Stimulated activated CD4-positive, alpha-beta T cell treated with anti-CD3 and anti-CD28 coated beads, Interleukin-15, amount 100 ng/mL, for 1 hour (primary cell): Measurements from ENCODE around the gene CHAMP1.

ENCODE experiments used
- DNase-seq, 2 donors: peaks; one replicate each; pipeline ENCODE4 v3.0.0-alpha.2; 2020; ENCODE audit warnings: low read depth in 1 of 2, low spot score in 1 of 2

Gene CHAMP1, protein sequence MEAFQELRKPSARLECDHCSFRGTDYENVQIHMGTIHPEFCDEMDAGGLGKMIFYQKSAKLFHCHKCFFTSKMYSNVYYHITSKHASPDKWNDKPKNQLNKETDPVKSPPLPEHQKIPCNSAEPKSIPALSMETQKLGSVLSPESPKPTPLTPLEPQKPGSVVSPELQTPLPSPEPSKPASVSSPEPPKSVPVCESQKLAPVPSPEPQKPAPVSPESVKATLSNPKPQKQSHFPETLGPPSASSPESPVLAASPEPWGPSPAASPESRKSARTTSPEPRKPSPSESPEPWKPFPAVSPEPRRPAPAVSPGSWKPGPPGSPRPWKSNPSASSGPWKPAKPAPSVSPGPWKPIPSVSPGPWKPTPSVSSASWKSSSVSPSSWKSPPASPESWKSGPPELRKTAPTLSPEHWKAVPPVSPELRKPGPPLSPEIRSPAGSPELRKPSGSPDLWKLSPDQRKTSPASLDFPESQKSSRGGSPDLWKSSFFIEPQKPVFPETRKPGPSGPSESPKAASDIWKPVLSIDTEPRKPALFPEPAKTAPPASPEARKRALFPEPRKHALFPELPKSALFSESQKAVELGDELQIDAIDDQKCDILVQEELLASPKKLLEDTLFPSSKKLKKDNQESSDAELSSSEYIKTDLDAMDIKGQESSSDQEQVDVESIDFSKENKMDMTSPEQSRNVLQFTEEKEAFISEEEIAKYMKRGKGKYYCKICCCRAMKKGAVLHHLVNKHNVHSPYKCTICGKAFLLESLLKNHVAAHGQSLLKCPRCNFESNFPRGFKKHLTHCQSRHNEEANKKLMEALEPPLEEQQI

DNA sequence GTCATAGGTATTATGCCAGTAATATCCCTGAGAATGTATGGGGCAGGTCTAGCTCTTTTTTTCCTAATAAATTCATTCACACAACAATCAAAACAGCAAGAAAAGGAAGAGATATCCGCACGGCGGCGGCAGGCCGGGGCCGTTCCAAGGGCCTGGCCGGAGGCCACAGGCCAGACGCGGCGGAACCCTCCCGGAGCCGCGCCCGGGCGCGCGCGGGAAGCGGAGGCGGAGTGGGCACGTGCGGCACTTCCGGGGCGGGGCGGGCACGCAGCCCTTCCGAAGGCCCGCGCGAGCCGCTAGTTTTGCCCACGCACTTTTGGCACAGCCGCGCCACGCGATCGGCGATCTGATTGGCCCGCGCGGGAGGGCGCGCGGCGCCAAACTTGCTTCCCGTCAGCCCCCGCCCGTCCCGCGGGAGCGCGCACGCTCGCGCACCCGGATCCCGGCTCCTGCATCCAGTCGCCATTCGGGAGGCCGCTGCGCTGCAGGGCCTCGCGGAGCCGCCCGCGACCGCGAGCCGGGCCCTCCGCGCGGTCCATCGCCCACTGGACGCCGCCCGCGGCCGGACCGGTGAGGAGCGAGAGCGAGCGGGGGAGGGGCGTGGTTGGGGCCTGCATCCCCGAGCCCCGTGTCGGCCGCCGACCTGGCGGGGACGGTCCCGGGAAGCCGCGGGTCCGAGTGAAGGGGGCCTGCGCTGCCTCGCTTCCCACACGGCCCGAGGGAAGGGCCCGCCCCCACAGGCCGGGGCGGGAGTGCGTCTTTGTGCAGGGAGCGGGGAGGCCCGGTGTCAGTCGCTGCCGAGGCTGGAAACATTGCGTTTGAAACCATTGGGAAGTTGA lies at the start of gene CHAMP1:
CHAMP1 (plus strand) TSS at position 430 of the 839 bp plus-strand sequence. CDS start 9,340 bp downstream, outside the sequence.
- peak; percentile 79 to 90 for DNase-seq

GRCh38 chr13:114264886-114265611 lies 49.3 kb upstream of the CHAMP1 start:
- no peak for DNase-seq

DNA sequence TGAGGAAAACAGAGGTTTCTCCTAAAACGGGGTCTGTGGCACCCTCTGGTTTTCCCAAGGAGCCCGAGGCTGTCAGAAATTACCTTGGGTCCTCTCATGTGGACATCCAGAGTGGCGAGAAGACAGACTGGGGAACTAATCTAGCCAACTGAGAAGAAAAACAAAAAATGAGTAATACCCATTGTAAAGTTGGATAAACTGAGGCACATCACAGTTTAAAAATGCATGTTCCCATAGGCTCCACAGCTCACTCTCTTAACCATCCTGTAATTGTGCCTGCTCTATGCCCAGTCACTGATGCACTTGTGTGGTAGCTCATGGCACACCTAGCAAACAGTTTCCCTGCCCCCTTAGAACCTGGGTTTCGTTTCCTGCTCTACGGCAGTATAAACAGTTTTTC lies 48.1 kb upstream of the CHAMP1 start:
- DNase-seq = no peak

- no peak for DNase-seq
Observed at GRCh38 chr13:114268344-114269280, 45.7 kb upstream of the CHAMP1 start.

GRCh38 chr13:114269281-114269770 lies 45.0 kb upstream of the CHAMP1 start:
- DNase-seq = no peak

- DNase-seq = no peak
Observed at GRCh38 chr13:114272977-114273376, 41.3 kb upstream of the CHAMP1 start.

DNA sequence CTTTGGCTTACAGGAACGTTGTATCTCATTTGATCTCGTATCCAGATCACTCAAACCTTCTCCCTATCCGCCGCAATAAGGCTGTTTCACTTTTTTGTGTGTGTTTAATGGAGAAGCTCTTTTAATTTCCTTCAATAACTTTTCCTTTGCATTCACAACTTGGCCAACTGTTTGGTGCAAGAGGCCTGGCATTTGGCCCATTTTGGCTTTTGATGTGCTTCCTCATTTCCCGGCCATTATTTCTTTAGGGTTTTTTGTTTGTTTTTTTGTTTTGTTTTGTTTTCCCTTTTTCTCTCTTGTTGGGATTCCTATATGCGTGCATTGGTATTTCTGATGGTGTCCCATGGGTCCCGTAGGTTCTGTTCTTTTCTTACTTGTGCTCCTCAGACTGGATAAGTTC lies 39.0 kb upstream of the CHAMP1 start:
- no peak for DNase-seq

DNA sequence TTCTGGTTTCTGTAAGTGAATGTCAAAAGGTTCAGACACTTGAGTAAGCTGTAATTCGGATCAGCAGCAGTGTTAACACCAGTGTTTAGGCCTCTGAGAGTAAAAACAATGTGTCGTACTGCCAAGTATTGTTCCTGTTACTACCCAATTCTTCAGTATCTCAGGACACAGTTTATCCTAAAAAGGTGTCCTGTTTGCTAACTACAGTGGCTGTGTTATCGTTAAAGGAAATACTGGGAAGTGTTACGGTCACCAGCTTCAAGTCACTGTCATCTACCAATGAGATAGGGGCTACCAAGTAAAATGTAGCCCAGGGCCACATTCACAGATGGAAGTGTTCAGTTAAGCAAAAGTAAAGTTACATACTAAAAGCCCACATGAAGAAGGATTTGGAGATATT lies 35.2 kb upstream of the CHAMP1 start:
- no peak for DNase-seq

DNA sequence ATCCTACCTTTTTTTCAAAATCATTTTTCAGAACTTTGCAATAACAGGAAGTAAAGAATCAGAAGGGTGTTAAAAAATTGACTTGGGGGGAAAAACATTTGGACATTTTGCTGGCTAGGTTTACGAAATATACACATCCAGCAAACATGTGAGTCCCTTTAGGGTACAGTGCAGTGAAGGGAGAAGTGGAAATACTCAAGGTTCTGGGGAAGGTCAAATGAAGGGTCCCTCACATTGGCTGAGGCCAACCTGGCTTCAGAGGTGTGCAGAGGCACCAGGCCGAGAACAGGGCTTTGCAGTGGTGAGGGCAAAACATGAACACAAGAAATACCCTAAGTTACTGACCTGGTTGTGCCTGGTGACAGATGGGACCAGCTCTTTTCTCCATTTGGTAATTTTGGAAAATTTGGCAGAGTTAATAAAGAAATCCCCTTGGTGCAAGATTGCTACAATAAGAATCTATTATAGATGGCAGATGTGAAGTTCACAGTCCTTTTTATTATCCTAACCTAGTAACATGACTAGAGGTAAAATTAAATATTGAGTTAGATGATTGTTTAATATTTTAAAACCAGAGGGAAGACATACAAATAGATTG lies 34.4 kb upstream of the CHAMP1 start:
- DNase-seq = no peak

DNA sequence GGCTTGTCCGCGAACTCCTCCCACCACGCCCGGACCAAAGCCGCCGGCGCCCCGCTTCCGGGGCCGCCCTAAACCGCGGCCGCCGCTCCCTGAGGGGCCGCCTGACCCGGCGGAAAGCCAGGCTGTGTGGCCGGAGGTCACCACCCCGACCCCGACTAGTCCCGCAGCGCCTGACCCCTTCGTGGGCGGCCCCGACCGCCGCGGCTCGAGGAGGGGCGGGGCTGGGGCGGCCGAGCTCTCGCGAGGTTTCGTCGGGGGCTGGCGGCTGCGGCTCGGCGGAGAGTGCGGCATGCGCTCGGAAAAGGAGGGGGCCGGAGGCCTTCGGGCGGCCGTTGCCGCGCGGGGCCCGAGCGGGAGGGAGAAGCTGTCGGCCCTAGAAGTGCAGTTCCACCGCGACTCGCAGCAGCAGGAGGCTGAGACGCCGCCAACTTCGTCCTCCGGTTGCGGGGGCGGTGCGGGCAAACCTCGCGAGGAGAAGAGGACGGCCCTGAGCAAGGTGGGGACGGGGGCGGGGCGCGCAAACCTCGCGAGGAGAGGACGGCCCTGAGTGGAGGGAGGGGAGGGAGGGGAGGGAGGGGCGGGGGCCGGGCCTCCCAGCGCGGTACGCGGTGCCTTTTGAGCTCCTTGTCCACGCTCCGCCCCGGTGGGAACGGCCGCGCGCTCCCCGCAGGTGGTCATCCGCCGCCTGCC lies 32.8 kb upstream of the CHAMP1 start, which contains the start of gene UPF3A:
UPF3A (plus strand) TSS at position 251 of the 690 bp plus-strand sequence; CDS start at position 290, 39 bp downstream.
- peak; percentile 77 to 80 for DNase-seq

- DNase-seq = peak in 1 of 2 donors; percentile 7
Observed at GRCh38 chr13:114282041-114282670, 32.1 kb upstream of the CHAMP1 start.

- DNase-seq = no peak
Observed at GRCh38 chr13:114283576-114283975, 30.7 kb upstream of the CHAMP1 start.

DNA sequence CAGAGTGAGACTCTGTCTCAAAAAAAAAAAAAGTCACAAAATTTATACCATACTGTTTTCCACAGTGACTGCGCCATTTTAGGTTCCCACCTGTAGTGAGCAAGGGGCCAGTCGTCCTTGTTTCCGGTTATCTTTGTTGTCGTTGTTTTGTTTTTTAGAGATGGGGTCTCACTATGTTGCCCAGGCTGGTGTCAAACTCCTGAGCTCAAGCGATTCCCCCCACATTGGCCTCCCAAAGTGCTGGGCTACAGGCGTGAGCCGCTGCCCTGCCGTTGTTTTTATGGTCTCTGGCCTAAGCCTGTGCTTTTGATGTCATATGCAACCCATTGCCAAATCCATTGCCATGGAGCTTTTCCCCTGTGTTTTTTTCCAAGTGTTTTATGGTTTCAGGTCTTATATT lies 29.6 kb upstream of the CHAMP1 start:
- no peak for DNase-seq

DNA sequence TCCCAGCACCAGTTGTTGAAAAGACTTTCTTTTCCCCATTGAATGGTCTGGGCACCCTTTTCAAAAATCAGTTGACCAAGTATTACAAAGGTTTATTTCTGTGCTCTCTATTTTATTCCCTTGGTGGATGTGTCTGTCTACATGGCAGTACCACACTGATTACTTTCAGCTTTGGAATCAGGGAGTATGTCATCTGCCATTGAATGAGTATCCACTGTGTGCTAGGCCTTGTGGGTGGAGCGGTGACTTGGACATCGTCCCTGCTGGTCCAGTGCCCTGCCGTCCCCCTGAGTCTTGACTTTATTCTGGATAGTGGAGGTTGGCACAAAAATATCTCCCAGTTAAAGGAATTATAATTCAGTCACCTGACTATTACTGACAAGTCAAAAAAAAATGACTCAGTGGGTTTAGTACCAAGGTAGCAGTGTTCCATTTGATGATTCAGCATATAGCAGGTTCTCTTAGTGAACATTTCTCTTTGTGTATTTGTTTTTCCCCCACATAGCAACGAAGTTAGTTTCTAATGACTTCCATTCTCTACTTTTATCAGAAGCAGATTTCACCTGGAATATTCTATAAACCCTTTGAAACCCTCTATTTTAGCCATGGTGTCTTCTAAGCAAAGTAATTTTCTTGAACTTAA lies 29.0 kb upstream of the CHAMP1 start:
- DNase-seq = no peak

- DNase-seq = no peak
Observed at GRCh38 chr13:114286808-114287207, 27.5 kb upstream of the CHAMP1 start.

DNA sequence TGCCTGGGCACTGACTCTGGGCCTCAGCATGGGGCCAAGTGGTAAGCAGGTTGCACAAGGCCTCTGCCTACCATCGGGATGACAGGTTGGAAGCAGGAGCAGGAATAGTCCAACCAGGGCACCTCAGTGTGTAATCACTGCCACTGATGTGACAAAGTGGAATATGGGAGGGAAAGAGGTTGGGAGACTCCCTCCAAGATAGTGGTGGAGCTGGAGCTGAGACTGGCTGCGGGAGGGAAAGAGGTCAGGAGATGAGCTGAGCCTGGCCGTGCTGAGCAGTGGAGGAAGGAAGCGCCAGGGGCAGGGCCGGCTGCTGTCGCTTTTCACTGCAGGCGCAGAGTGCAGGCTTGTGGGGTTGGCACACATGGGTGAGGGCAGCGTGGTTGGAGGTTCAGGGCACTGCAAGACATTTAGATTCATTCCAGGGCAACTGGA lies 26.1 kb upstream of the CHAMP1 start:
- no peak for DNase-seq

DNA sequence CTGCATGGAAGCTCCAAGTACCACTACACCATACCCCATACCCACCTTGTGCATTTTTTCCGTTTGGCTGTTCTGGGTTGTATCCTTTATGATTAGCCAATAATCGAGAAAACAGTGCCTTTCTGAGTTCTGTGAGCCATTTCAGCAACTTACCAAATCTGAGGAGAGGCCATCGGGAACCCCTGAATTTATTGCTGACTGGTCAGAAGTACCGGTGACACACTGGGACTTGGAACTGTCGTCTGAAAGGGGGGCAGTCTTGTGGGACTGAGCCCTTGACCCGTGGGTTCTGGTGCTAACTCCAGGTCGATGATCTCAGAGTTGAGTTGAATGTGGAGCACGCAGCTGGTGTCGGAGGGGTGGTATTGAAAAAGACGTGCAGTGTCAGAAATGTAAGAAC lies 17.9 kb upstream of the CHAMP1 start:
- DNase-seq = no peak
